Thyroid gland (tissue), 4 donors: ENCODE results near the gene GJD4.

Experiments used
- CTCF ChIP-seq, 6 experiments: fragments of 200-600 bp in 3 of 6; fragments of 450-650 bp in 3 of 6; sonication (generic) in 3 of 6; IDR thresholded peaks; one replicate each; pipeline ENCODE4 v1.5.1; 2016 to 2019; ENCODE audit warnings: antibody characterized with exemption in 6 of 6, mild to moderate bottlenecking in 2 of 6, inconsistent platforms in 1 of 6, moderate library complexity in 1 of 6
- POLR2A ChIP-seq, 2 donors: fragments of 450-650 bp; IDR thresholded peaks; one replicate each; pipeline ENCODE4 v1.6.1; 2017; ENCODE audit warnings: antibody characterized with exemption in 2 of 2, mild to moderate bottlenecking in 2 of 2, moderate library complexity in 1 of 2

- no peak for TF ChIP-seq CTCF (IDR thresholded peaks at IDR 0.05)
- TF ChIP-seq POLR2A (IDR thresholded peaks at IDR 0.05) = no peak
These were observed 31.8 kb downstream of the GJD4 start for GRCh38 chr10:35636956-35637355.
